ENCODE measurements around the gene TRIM38. TPM values are rescaled to one million over a fixed set of nuclear protein-coding genes. Genes with fewer than 3 reads are reported as not detected.

The TRIM38 gene
- total RNA-seq, 4 donors from 2014 or later, result 3.9 to 14.9 (median 6.4) TPM

DNA sequence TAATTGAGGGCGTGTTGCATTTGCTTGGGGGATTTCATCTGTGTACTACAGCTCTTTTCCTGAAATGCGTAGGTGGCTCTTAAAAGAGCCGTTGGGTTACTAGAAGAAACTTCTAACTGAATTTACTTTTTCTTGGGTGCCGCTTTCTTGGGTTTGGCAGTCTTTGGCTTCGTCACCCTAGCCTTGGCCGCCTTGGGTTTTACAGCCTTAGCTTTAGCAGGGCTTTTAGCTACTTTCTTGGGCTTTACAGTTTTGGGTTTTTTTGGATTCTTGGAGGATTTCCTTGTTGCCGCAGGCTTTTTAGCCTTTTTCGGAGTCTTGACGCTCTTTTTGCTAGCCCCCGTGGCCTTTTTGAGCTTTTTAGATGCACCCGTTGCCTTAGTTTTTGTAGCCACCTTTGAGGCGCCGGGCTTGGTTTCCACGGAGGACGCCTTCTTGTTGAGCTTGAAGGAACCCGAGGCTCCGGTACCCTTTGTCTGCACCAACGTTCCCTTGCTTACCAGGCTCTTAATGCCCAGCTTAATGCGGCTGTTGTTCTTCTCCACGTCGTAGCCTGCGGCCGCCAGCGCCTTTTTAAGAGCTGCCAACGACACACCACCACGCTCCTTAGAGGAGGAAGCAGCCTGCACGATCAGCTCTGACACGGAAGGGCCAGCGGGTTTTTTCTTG, 54.5 kb downstream of the TRIM38 start:
- WGBS, result 9% methylated on average over 29 of the region's 29 CpGs
- TF ChIP-seq POLR2A (IDR thresholded peaks at IDR 0.05) (no peak), CTCF (IDR thresholded peaks at IDR 0.05) (no peak), POLR2AphosphoS5 (IDR thresholded peaks at IDR 0.05) (no peak), EP300 (IDR thresholded peaks at IDR 0.05) (no peak)
- Histone ChIP-seq H3K9me3 (no peaks in the 10 kb centered on the region), H3K4me3 (peak overlapping the region; percentile 48), H3K27ac (peak overlapping the region; percentile 79), H3K36me3 (no peaks in the 10 kb centered on the region), H3K27me3 (no peaks in the 10 kb centered on the region), H3K4me1 (peaks cover 30% of the 10 kb centered on the region)
- no peak for DNase-seq (ENCODE audit: low spot score in 2 of 2)

- Histone ChIP-seq H3K27me3 (no peaks in the 10 kb centered on the region), H3K9me3 (no peaks in the 10 kb centered on the region), H3K4me3 (peak overlapping the region; percentile 48), H3K27ac (peak overlapping the region; percentile 79), H3K4me1 (peaks cover 30% of the 10 kb centered on the region), H3K36me3 (no peaks in the 10 kb centered on the region)
- peak; percentile 82 to 87 for DNase-seq (ENCODE audit: low spot score in 2 of 2)
- 8% methylated on average over 8 of the region's 18 CpGs for WGBS
- TF ChIP-seq EP300 (IDR thresholded peaks at IDR 0.05), result no peak
- TF ChIP-seq POLR2AphosphoS5 (IDR thresholded peaks at IDR 0.05), result no peak
- peak in 1 of 2 donors; percentile 42 for TF ChIP-seq CTCF (IDR thresholded peaks at IDR 0.05)
- TF ChIP-seq POLR2A (IDR thresholded peaks at IDR 0.05), result no peak
These were observed 55.0 kb downstream of the TRIM38 start for GRCh38 chr6:26017632-26017966.

DNA sequence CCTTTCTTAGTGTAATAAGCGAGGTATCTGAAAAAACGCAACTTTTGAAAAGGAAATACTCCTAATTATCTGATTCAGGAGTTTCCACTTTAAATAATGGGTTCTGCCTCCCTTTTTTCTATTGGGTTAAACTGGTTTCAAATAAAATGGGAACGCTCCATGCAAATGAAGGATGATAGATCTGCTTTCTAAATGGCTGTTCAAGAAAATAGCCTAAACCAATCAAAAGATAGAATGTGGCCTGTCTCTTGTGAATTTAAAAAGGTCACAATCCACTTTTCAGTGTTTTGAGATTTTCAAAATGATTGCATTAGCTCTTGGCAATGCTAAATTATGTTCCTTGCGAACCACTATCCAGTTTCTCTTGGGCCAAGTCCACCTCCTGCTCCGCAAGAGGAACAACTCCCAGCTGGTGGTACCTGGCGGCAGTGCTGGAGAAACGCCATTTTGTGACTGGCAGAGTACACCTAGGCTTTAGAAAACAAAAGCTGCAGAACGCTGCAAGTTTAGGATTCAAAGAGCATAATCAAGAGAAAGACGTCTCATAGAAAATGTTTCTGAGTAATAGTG, 56.7 kb downstream of the TRIM38 start:
- Histone ChIP-seq H3K27me3 (no peaks in the 10 kb centered on the region), H3K27ac (peak overlapping the region; percentile 97), H3K9me3 (no peaks in the 10 kb centered on the region), H3K4me3 (peak overlapping the region; percentile 74), H3K36me3 (no peaks in the 10 kb centered on the region), H3K4me1 (peaks cover 30% of the 10 kb centered on the region)
- TF ChIP-seq POLR2A (IDR thresholded peaks at IDR 0.05), result no peak
- TF ChIP-seq CTCF (IDR thresholded peaks at IDR 0.05), result no peak
- TF ChIP-seq POLR2AphosphoS5 (IDR thresholded peaks at IDR 0.05), result no peak
- no peak for TF ChIP-seq EP300 (IDR thresholded peaks at IDR 0.05)
- WGBS, result 51% methylated on average over 9 of the region's 9 CpGs
- DNase-seq (ENCODE audit: low spot score in 2 of 2), result no peak

DNA sequence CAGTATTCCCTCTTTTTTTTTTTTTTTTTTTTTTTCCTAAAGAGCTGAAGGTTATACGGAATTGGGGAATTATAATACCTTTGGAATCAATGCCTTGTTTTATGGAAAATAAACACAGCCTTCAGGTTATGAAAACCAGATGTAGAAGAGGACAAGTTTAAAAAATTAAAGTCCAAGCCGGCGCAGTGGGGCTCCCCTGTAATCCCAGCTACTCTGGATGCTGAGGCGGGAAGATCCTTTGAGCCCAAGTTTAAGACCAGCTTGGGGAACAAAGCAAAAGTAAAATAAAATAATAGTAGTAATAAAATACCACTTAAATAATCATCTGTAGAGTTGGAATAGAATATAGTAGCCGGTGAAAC, 57.3 kb downstream of the TRIM38 start:
- no peak for DNase-seq (ENCODE audit: low spot score in 2 of 2)
- Histone ChIP-seq H3K9me3 (no peaks in the 10 kb centered on the region), H3K27me3 (no peaks in the 10 kb centered on the region), H3K27ac (peak overlapping the region; percentile 97), H3K36me3 (no peaks in the 10 kb centered on the region), H3K4me1 (peaks cover 30% of the 10 kb centered on the region), H3K4me3 (peak overlapping the region; percentile 74)
- 16% methylated on average over 5 of the region's 5 CpGs for WGBS
- TF ChIP-seq CTCF (IDR thresholded peaks at IDR 0.05) (no peak), POLR2A (IDR thresholded peaks at IDR 0.05) (no peak), EP300 (IDR thresholded peaks at IDR 0.05) (no peak), POLR2AphosphoS5 (IDR thresholded peaks at IDR 0.05) (no peak)

DNA sequence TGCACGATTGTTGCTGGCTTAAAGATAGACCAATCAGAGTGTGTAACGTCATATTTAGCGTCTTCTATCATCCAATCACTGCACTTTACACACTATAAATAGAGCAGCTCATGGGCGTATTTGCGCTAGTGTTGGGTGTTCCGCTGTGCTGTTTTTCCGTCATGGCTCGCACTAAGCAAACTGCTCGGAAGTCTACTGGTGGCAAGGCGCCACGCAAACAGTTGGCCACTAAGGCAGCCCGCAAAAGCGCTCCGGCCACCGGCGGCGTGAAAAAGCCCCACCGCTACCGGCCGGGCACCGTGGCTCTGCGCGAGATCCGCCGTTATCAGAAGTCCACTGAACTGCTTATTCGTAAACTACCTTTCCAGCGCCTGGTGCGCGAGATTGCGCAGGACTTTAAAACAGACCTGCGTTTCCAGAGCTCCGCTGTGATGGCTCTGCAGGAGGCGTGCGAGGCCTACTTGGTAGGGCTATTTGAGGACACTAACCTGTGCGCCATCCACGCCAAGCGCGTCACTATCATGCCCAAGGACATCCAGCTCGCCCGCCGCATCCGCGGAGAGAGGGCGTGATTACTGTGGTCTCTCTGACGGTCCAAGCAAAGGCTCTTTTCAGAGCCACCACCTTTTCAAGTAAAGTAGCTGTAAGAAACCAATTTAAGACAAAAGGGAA, 57.9 kb downstream of the TRIM38 start:
- H3K4me1 ChIP-seq, result peaks cover 32% of the 10 kb centered on the region
- H3K4me3 ChIP-seq, result peak overlapping the region; percentile 74
- no peaks in the 10 kb centered on the region for H3K9me3 ChIP-seq
- TF ChIP-seq POLR2AphosphoS5 (IDR thresholded peaks at IDR 0.05) (peak; percentile 97 to 99 (median 98)), CTCF (IDR thresholded peaks at IDR 0.05) (no peak), POLR2A (IDR thresholded peaks at IDR 0.05) (peak; percentile 97 to 98)
- H3K36me3 ChIP-seq, result no peaks in the 10 kb centered on the region
- under 1% methylated on average over 35 of the region's 45 CpGs for WGBS
- peak overlapping the region; percentile 97 for H3K27ac ChIP-seq
- H3K27me3 ChIP-seq, result no peaks in the 10 kb centered on the region
- peak; percentile 90 to 91 for DNase-seq (ENCODE audit: low spot score in 2 of 2)

Data from suprapubic skin (tissue), 4 donors.